Activated T-helper 2 cell treated with anti-CD3 and anti-CD28 coated beads, Interferon-gamma antibody, Interleukin-2, Interleukin-4, amounts not matched to agents 10 μg/mL and 5 μg/mL and 100 μg/mL, durations not matched to agents 14 hours and 24 hours and 36 hours (primary cell): ENCODE measurements around the gene SLC51B. TPM values are rescaled to one million over a fixed set of nuclear protein-coding genes. Genes with fewer than 3 reads are reported as not detected.

Source experiments
- total RNA-seq: library from RNA; stranded (reverse); gene quantifications from 2 replicates; pipeline ENCODE4 v1.2.3, GENCODE V29; 2022

The SLC51B gene
- total RNA-seq, 1 donor from 2014 or later: not detected

Other genes starting within 250 kb of the SLC51B start
- gene PIF1, start 219.7 kb upstream of the SLC51B start, total RNA-seq: 28.1 and 29.2 TPM in 2 replicates
- gene PLEKHO2, start 203.5 kb upstream of the SLC51B start, total RNA-seq: 15.3 and 17.0 TPM in 2 replicates
- 2.2 and 2.5 TPM in 2 replicates for gene ANKDD1A, start 133.5 kb upstream of the SLC51B start, total RNA-seq
- gene SPG21, start 55.5 kb upstream of the SLC51B start, total RNA-seq: 61.4 and 63.1 TPM in 2 replicates
- 22.7 and 23.4 TPM in 2 replicates for gene MTFMT, start 15.7 kb upstream of the SLC51B start, total RNA-seq
- gene RASL12, start 22.6 kb downstream of the SLC51B start, total RNA-seq: not detected in 2 replicates
- gene KBTBD13, start 31.4 kb downstream of the SLC51B start, total RNA-seq: not detected in 2 replicates
- 6.0 and 6.3 TPM in 2 replicates for gene UBAP1L, start 69.8 kb downstream of the SLC51B start, total RNA-seq
- gene PDCD7, start 88.4 kb downstream of the SLC51B start, total RNA-seq: 51.9 and 68.4 TPM in 2 replicates
- 53.5 and 59.2 TPM in 2 replicates for gene CLPX, start 140.0 kb downstream of the SLC51B start, total RNA-seq
- gene CILP, start 166.1 kb downstream of the SLC51B start, total RNA-seq: 0.05 TPM in 1 of 2 replicates, not detected in the other
- 11.0 and 11.5 TPM in 2 replicates for gene PARP16, start 241.5 kb downstream of the SLC51B start, total RNA-seq